LoVo (cell line): ENCODE data around the gene PPP6R3.

Source experiments
- DNase-seq: peaks from one replicate; pipeline ENCODE4 v3.0.0-alpha.2; 2016; ENCODE audit warnings: low spot score

The PPP6R3 gene

DNA sequence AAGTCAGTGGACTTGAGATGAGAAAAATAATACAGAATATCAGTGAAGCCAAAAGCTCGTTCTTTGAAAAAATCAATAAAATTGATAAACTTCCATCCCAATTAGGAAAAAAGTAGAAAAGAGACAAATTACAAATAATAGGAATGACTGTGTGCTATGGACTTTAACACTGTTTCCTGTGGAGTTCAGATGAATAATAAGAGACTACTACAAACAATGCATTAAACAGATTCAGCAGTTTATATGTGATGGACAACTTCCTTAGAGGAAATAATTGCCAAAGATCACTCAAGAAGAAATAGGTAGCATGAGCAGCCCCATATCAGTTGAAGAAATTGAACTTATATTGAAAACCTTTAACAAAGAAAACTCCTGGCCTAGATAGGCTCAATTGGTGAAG is 99.7 kb downstream of the PPP6R3 start:
- no peak for DNase-seq

DNA sequence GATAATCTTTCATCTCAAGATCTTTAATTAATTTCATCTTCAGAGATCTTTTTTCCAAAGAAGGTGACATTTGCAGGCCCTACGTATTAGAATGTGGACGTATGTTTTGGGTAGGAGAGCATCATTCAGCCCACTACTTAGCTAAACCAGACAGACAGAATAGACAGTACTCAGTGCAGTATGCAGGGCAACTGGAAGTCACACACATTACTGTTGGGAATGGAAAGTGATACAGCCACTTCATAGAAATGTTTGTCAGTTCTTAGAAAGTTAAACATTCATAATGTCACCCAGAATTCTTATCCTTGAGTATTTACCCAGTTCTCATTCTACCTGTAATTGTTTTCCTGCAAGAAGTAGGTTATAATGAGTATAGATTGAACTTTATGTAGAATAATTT is 102.9 kb downstream of the PPP6R3 start:
- DNase-seq = no peak

DNA sequence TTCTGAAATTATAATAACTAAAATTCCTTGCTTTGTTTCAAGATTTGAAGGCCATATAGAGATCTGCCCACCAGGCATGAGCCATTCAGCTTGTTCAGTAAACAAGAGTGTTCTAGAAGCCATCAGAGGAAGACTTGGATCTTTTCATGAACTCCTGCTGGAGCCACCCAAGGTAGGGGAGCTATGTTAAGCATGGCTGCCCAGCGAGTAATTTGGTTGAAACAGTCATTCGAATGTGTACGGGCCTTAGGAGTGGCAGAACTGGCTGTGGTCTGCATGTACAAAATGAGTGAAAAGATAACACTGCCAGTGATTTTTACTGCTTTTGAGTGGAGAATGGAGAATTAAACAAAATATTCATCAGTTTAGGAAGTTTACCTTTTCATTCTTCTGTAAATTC is 103.7 kb downstream of the PPP6R3 start:
- no peak for DNase-seq

DNA sequence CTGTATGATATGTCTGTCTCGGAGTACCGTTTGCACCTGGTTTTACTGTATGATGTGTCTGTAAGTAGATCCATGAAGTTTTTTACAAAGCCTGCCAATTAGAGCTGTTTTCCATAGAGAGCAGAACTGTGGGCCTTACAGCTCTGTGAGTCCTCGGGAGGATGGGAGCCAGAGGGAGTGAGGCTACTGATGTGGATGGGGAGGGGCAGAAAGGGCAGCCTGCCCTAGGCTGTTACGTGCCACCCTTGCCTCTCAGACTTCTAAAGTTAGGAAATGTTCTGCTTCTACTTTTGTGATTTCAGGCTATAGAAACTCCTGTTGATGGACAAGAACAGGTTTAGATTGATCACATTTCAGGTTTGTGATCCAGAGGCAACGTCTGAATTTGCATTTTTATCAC is 105.2 kb downstream of the PPP6R3 start:
- DNase-seq = no peak

DNA sequence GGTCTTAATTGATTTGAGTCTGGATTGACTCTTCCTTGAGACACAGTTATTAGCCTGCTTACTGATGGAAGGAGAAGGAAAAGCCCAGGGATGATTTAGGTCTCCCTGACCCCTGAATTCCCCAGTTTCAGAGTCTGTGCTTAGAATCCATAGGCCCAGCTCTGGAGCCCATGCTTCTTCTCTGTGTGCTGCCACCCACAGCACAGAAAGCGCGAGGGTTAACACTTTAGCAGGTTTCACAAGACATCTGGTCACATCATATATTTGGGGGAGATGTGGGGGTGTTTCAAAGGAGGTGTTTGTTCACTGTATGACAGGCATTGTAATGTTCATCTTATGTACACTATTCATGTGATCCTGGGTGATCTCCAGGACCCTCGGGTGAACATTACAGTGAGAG is 107.0 kb downstream of the PPP6R3 start:
- DNase-seq = no peak

DNA sequence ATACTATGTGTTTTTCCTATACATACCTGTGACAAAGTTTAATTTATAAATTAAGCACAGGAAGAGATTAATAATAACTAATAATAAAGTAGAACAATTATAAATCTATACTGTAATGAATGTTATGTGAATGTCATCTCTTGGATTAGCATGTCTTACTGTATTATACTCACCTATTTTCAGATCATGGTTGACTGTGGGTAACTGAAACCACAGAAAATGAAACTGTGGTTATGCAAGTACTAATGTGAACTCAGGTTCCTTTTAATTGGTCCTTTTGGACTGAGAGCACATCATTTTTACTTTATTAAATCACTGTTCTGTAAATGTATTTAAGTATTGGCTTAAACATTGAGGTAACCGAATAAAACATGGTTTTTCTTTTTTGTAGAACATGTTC is 108.8 kb downstream of the PPP6R3 start:
- no peak for DNase-seq

DNA sequence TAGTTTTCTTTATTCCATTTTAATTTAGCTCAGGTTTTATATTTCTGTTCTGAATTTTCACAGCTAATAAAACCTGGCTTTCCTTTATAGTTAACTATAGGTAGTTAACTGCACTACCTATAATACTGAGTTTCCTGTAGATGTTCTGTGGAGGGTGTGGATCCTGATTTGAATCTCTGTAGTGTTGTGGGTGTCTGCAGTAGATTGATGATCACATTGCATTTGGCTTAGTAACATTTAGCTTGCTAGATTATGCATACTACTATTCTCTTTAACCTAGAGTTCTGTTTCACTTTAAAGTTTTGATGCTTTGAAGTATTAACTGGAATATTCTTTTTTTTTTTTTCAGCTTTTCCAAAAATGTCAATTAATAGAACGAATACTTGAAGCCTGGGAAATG is 110.1 kb downstream of the PPP6R3 start:
- no peak for DNase-seq

DNA sequence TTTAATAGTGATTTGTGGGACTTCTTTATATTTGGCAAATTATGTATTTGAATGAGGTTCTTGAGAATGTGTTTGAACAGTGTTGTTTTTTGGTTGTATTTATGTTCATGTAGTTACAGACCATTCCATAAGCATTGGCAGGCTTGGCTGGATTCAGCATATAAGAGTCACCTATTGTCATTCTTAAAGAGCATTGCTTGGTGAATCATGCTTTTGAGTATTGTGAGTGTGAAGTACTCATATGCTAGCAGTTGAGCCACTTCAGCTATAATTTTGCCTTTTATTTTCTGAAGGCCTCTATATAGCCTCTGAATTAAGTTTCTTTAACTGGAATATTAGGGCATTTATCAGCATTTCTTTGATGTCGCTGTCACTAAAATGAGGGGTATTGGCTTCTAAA is 113.8 kb downstream of the PPP6R3 start:
- DNase-seq = no peak

DNA sequence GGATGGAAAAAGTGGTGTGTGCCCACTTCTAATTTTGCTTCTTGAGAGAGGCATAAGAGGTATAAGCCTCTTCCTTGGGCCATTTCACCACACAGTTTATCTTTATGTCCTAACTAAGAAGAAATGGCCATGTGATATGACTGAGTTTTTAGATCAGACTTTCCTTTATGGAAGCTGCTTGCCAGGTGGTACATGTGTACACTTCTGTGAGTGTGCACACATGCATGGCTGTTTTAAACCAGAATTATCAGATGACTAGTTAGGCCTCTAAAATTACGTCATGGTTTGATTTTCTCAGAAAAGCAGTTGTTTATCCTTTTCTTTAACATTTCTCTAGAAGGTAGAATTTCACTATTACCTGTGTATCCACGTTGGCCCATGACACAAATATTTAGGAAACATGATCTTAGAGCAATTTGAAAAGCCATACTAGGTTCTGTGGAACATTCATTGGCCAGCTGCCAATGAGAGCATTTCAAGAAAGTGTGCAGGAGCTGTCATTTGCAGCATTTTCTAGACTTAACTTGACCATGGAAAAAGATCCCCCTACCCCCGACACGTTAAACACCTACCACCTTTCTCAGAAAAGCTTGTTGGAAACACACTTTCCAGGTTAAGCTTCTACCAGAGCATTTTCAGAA is 114.6 kb downstream of the PPP6R3 start:
- no peak for DNase-seq

DNA sequence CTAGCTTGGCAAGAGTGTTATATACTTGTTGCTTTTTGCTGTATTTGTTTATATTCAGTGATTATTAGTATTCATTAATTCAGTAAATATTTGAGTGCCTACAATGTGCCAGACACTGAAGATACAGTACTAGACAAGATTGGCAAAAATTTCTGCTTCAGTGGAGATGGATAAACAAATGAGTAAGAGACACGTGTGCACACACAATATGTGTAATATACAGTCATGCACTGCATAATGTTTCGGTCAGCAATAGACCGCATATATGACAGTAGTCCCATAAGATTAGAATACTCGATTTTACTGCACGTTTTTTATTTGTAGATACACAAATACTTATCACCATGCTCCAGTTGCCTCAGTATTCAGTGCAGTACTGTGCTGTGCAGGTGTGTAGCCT is 118.9 kb downstream of the PPP6R3 start:
- DNase-seq = no peak

DNA sequence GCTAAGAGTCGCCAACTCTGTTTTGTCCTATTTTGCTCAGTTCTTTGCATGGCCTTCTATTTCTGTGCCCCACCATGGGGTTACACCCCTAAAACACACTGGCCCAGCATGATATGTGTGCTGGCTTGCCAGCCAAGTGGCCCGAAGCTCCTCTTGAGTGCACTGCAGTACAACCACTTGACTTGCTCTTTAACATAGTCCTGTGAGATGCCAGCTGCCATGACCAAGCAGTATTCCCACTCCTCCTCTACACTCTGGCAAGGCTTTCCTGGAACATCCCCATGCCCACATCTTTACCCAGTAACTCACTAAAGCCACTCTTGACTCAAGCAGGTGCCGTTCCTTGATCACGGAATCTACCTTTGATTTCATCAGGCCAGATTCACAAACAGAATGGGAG is 120.9 kb downstream of the PPP6R3 start:
- DNase-seq = no peak

DNA sequence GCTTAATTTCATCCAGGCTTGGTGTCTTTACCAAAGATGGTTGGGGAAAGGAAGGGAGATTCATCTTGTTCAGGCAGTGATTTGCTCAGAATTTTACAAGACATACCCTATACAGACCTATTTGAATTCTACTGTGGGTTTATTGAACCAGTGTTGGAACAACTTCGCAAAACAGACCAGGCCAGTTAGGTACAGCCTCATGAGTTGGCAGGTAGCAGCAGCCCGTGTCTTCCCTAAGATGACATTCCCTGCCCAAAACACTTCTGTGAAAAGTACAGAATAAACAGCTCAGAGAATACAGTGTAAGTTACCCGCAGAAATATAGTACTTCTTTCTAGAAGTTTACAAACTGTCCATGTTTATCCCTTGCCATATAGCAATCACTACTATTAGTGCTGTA is 121.3 kb downstream of the PPP6R3 start:
- DNase-seq = no peak

DNA sequence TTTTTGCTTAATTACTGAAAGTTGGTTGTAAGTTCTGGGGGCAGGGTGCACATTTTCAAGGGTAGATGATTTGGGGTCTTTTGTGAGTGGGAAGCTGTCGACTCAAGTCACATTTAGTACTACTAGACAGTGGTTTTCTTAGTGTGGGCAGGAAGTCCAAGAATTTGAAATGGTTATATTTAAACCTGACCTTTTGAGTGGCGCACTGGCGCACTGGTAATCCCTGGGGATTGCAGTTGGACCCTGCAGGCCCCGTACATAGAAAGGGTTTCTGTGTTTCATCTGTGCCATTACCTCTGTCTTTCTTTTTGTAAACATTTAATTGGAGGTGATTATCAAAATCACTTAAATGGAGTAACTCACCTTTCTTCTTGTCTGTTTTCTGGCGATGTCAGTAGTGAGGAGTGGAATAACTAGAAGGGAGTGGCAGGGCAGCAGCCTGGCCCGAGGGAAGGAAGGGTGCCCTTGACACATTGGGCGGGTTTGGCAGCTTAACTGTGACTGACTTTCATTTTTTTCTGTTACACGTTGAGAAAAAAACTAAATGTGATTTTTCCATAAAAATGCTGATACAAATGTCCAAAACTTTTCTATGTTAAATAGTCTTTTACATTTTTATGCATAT is 122.0 kb downstream of the PPP6R3 start:
- no peak for DNase-seq

DNA sequence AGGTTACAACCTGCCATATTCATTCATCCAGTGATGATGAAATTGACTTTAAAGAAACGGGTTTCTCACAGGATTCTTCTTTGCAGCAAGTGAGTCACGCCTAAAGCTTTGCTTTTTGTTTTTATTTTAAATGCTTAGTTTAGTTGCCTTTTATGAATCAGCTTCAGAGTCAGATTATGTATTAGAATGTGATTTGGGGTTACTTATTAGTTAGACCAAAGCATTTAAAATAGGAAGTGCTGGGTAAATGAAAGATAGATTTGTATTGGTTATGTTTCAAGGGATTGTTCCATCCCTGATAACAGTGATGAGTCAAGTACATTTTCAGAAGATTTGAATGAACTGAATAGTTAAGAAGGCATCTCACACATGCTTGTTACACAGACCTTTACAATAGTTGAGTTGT is 122.5 kb downstream of the PPP6R3 start:
- no peak for DNase-seq

DNA sequence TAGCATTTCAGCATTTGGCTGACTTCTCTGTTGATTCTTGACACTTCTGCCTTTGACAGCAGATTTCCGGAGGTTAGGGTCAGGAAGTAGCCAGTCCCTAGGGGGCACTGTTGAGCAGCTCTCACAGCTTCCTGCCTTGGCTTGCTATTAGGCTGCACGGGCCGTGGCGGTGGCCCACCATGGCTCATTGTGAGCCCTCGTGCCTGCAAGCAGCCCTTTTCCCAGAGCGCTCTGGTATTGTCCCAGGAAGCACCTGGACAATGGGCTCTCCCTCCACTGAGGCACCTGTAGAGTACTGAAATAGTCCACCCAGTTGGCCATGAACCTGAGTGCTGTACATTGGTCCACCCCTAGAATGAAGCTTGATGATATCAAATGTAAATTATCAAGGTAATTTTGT is 123.5 kb downstream of the PPP6R3 start:
- peak; percentile 7 for DNase-seq

DNA sequence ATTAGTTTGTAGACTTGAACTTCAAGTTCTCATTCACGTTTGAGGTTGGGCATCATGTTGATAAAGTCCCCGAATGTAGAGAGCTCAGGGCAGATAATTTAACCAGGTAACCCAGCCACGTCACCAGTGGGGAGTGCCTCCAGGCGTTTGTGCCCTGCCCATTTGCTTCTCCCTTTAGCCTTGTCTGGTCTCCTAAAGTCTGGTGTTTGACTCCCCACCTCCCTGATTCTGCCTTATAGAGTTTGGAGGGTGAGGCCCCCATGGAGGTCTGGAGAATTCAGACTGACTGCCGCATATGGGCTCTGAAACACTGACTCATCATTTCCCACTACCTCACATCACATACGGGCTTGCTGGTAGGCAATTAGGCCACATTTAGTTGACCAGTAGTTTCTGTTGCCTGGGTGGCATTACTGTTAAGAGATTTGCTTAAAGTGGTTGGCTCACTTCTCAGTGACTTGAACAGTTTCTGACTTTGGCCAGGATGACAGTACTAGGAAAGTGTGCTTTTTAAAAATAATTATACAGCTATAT is 124.5 kb downstream of the PPP6R3 start:
- no peak for DNase-seq

DNA sequence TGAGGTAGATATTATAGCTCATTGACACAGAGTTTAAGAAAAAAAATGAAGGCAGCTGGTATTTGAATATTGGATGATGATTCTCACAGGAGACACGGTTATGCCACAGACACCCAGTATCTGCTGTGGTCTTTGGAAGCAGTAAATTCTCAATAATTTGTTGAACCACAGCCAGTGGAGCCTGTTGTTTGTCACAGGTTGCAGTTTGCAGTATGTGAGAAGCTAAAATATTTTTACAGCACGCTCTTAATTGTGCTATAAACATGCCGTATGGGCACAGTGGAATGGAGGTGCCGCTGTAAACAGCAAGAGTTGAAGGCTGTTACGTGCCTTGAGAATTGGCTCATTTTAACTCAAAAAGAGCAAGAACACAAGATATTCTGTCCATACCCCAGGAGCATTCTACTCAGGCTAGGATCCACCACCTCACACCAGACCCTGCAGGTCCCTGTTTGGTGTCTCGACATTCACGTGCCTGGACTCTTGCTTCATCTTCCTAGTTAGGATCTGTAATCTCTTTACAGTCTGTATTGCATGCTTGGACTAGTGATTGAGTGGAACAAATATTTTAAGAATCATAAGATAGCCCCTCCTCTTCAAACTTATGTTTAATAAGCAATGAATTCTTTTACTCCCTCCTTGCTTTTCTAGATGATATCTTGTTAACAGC is 129.1 kb downstream of the PPP6R3 start:
- no peak for DNase-seq

DNA sequence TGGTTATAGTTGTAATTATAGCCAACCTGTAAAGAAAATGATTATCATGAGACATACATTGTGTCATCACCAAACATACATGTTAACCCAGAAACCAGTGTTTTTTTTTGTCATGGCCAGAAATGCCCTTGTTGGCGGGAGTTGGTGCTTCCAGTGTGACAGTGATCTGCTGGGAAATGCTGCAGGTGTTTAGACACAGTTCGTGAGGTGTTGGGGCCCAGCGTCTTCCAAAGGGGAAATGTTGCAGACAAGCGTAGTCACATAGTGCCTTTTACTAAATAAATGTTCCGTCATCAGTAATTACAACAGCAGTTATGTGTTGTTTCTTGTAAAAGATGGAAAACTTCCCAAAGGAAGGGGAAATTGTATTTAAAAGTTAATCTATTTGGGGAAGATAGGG is 131.2 kb downstream of the PPP6R3 start:
- no peak for DNase-seq

DNA sequence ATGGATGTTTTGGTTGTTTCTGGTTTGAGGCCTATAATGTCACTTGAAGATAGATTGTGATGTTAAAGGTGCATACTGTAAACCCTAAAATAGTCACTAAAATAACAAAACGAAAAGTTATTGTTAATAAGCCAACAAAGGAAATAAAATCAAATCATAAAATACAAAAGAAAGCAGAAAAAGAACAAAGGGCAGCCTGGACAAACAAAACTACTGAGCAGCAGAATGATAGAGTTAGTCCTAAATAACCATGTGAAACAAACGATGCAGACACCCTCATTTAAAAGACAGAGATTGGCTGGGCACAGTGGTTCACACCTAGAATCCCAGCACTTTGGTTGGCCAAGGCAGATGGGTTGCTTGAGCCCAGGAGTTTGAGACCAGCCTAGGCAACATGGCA is 132.9 kb downstream of the PPP6R3 start:
- DNase-seq = no peak

DNA sequence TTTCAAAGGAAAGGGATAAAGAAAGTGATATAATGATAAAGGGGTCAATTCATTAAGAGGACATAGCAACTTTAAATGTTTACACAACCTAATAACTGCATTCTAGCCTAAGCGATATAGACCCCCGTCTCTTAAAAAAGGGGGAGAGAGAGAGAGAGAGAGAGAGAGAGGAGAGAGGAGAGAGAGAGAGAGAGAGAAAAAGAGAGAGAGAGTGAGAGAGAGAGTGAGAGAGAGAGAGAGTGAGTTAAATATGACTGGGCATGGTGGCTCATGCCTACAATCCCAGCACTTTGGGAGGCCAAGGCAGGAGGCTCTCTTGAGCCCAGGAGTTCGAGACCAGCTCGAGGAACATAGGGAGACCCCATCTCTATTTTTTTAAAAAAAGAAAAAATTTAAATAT is 133.6 kb downstream of the PPP6R3 start:
- DNase-seq = no peak

DNA sequence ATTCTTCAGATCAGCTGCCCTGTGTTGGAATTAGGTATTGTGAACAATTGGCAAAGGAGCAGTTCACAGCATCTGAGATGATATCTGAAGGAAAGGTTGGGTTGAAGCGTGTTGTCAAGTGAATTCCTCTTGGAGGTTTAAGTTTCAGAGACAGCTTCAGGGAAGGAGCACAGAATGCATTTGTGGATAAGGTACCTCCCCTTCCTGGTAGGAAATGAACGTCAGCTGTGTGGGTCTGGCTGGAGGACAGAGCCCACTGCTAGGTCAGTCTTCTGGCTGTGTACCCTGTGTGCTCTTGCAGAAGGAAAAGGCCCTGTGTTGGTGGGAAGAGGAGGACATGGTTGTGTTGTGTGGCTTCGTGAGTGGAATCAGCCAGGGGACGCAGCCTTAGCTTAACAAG is 135.7 kb downstream of the PPP6R3 start:
- no peak for DNase-seq

DNA sequence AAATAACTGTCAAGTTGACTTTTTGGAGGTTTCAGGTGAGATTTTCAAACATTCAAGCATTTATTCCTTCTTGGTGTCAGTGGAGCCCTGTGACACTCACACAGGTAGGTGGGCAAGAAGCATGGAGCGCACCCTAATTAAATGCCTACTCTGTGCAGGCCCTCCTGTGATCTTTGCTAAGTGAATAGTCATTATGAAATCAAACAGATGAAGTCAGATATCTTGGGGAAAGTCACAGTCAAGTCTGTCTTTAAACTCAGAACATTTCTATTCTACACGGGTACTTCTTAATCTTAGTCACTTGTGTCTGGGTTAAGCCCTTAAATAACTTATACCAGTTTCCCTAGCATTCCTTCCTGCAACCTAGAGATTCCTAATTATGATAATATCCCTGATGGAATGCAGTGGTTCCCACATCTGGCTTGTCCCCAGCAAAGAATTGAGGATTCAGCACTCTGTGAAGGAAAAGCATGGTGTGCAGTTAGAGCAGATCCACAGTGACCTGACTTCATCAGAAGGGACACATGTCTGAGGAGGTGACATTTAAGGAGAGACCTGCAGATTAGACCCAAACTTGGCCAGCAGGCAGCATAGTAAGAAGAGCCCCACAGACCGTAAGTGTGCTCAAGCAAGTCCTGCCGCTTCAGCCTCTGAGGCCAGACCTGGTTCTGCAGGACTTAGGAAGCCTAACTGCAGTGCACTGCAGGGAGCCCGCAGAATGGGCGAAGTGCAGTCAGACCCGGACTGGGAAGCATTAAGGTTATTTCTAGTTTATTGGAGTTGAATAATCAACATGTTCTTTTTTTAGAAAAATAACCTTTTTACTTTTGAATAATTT is 138.5 kb downstream of the PPP6R3 start:
- DNase-seq = no peak

DNA sequence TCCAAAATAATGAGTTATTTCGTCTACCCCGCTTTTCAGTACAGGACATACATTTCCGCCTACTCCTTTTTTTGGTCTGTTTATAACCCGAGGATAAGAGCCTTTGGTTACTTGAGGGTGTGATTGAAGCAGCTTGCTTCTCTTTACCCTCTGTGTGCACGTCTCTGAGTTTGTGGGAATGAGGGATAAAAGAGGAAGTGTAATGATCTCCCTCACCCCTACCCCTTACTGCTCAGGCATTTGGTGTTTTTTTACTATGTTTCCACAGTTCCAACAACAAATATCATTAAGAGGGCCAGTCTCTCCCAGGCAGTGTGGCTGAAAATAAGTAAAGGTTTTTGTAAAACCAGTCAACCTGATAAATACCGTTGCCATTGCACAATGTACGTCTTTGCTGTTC is 140.6 kb downstream of the PPP6R3 start:
- no peak for DNase-seq
